ENCODE results near the gene OGDH.
A peak's percentile ranks its signal among the peaks of the same experiment; 100 is the strongest.

Gene OGDH

GRCh38 chr7:44678101-44678470 is 71.7 kb downstream of the OGDH start:
- no peak overlapping the region for H3K27ac ChIP-seq (ENCODE audit: low read depth, low read length)
- H3K4me1 ChIP-seq (ENCODE audit: control insufficient read depth, insufficient read depth, low read length), result no peaks in the 10 kb centered on the region; the same call in 1 of the 2 replicates
- H3K9ac ChIP-seq (ENCODE audit: low read length), result no peak overlapping the region
- H3K27me3 ChIP-seq (ENCODE audit: control insufficient read depth, insufficient read depth, low read length), result no peaks in the 10 kb centered on the region
- H3K4me3 ChIP-seq (ENCODE audit: low read depth, low read length), result no peak overlapping the region
- H3K9me3 ChIP-seq (ENCODE audit: control insufficient read depth, insufficient read depth, low read depth, low read length), result no peaks in the 10 kb centered on the region
- peaks cover 53% of the 10 kb centered on the region for H3K36me3 ChIP-seq (ENCODE audit: control insufficient read depth, insufficient read depth, low read length)

- Histone ChIP-seq H3K36me3 (ENCODE audit: control insufficient read depth, insufficient read depth, low read length) (peaks cover 49% of the 10 kb centered on the region), H3K27me3 (ENCODE audit: control insufficient read depth, insufficient read depth, low read length) (no peaks in the 10 kb centered on the region), H3K9ac (ENCODE audit: low read length) (peak overlapping the region; percentile 3), H3K9me3 (ENCODE audit: control insufficient read depth, insufficient read depth, low read depth, low read length) (no peaks in the 10 kb centered on the region), H3K4me1 (ENCODE audit: control insufficient read depth, insufficient read depth, low read length) (no peaks in the 10 kb centered on the region; the same call in 1 of the 2 replicates), H3K4me3 (ENCODE audit: low read depth, low read length) (no peak overlapping the region), H3K27ac (ENCODE audit: low read depth, low read length) (no peak overlapping the region)
Observed at GRCh38 chr7:44678471-44679179, 72.2 kb downstream of the OGDH start.

GRCh38 chr7:44681645-44682044 is 75.2 kb downstream of the OGDH start:
- Histone ChIP-seq H3K4me3 (ENCODE audit: low read depth, low read length) (no peak overlapping the region), H3K36me3 (ENCODE audit: control insufficient read depth, insufficient read depth, low read length) (peaks cover 41% of the 10 kb centered on the region), H3K9me3 (ENCODE audit: control insufficient read depth, insufficient read depth, low read depth, low read length) (no peaks in the 10 kb centered on the region), H3K4me1 (ENCODE audit: control insufficient read depth, insufficient read depth, low read length) (no peaks in the 10 kb centered on the region; the same call in 1 of the 2 replicates), H3K27me3 (ENCODE audit: control insufficient read depth, insufficient read depth, low read length) (no peaks in the 10 kb centered on the region), H3K27ac (ENCODE audit: low read depth, low read length) (no peak overlapping the region), H3K9ac (ENCODE audit: low read length) (no peak overlapping the region)

GRCh38 chr7:44685723-44686122 is 79.3 kb downstream of the OGDH start:
- H3K27ac ChIP-seq (ENCODE audit: low read depth, low read length), result no peak overlapping the region
- no peaks in the 10 kb centered on the region for H3K27me3 ChIP-seq (ENCODE audit: control insufficient read depth, insufficient read depth, low read length)
- no peaks in the 10 kb centered on the region for H3K4me1 ChIP-seq (ENCODE audit: control insufficient read depth, insufficient read depth, low read length)
- H3K4me3 ChIP-seq (ENCODE audit: low read depth, low read length), result no peak overlapping the region
- no peaks in the 10 kb centered on the region for H3K9me3 ChIP-seq (ENCODE audit: control insufficient read depth, insufficient read depth, low read depth, low read length)
- H3K9ac ChIP-seq (ENCODE audit: low read length), result no peak overlapping the region
- H3K36me3 ChIP-seq (ENCODE audit: control insufficient read depth, insufficient read depth, low read length), result peaks cover 38% of the 10 kb centered on the region

- no peak overlapping the region for H3K27ac ChIP-seq (ENCODE audit: low read depth, low read length)
- no peak overlapping the region for H3K9ac ChIP-seq (ENCODE audit: low read length)
- no peak overlapping the region for H3K4me3 ChIP-seq (ENCODE audit: low read depth, low read length)
- no peaks in the 10 kb centered on the region for H3K27me3 ChIP-seq (ENCODE audit: control insufficient read depth, insufficient read depth, low read length)
- H3K9me3 ChIP-seq (ENCODE audit: control insufficient read depth, insufficient read depth, low read depth, low read length), result no peaks in the 10 kb centered on the region
- peaks cover 31% of the 10 kb centered on the region for H3K36me3 ChIP-seq (ENCODE audit: control insufficient read depth, insufficient read depth, low read length)
- no peaks in the 10 kb centered on the region for H3K4me1 ChIP-seq (ENCODE audit: control insufficient read depth, insufficient read depth, low read length)
Observed at GRCh38 chr7:44689427-44689826, 83.0 kb downstream of the OGDH start.

- H3K27ac ChIP-seq (ENCODE audit: low read depth, low read length), result no peak overlapping the region
- no peaks in the 10 kb centered on the region for H3K4me1 ChIP-seq (ENCODE audit: control insufficient read depth, insufficient read depth, low read length)
- H3K9me3 ChIP-seq (ENCODE audit: control insufficient read depth, insufficient read depth, low read depth, low read length), result no peaks in the 10 kb centered on the region
- H3K27me3 ChIP-seq (ENCODE audit: control insufficient read depth, insufficient read depth, low read length), result no peaks in the 10 kb centered on the region
- no peak overlapping the region for H3K9ac ChIP-seq (ENCODE audit: low read length)
- peaks cover 59% of the 10 kb centered on the region for H3K36me3 ChIP-seq (ENCODE audit: control insufficient read depth, insufficient read depth, low read length)
- H3K4me3 ChIP-seq (ENCODE audit: low read depth, low read length), result no peak overlapping the region
Observed at GRCh38 chr7:44693641-44694313, 87.3 kb downstream of the OGDH start.

GRCh38 chr7:44694326-44694725 is 87.9 kb downstream of the OGDH start:
- Histone ChIP-seq H3K9ac (ENCODE audit: low read length) (no peak overlapping the region), H3K4me1 (ENCODE audit: control insufficient read depth, insufficient read depth, low read length) (no peaks in the 10 kb centered on the region), H3K9me3 (ENCODE audit: control insufficient read depth, insufficient read depth, low read depth, low read length) (no peaks in the 10 kb centered on the region), H3K27me3 (ENCODE audit: control insufficient read depth, insufficient read depth, low read length) (no peaks in the 10 kb centered on the region), H3K27ac (ENCODE audit: low read depth, low read length) (no peak overlapping the region), H3K36me3 (ENCODE audit: control insufficient read depth, insufficient read depth, low read length) (peaks cover 60% of the 10 kb centered on the region), H3K4me3 (ENCODE audit: low read depth, low read length) (no peak overlapping the region)

- H3K4me1 ChIP-seq (ENCODE audit: control insufficient read depth, insufficient read depth, low read length), result no peaks in the 10 kb centered on the region
- no peaks in the 10 kb centered on the region for H3K27me3 ChIP-seq (ENCODE audit: control insufficient read depth, insufficient read depth, low read length)
- H3K4me3 ChIP-seq (ENCODE audit: low read depth, low read length), result no peak overlapping the region
- H3K36me3 ChIP-seq (ENCODE audit: control insufficient read depth, insufficient read depth, low read length), result peaks cover 61% of the 10 kb centered on the region
- H3K27ac ChIP-seq (ENCODE audit: low read depth, low read length), result no peak overlapping the region
- H3K9ac ChIP-seq (ENCODE audit: low read length), result no peak overlapping the region
- no peaks in the 10 kb centered on the region for H3K9me3 ChIP-seq (ENCODE audit: control insufficient read depth, insufficient read depth, low read depth, low read length)
Observed at GRCh38 chr7:44694766-44695165, 88.3 kb downstream of the OGDH start.

GRCh38 chr7:44695756-44696155 is 89.3 kb downstream of the OGDH start:
- H3K4me3 ChIP-seq (ENCODE audit: low read depth, low read length), result no peak overlapping the region
- H3K9me3 ChIP-seq (ENCODE audit: control insufficient read depth, insufficient read depth, low read depth, low read length), result no peaks in the 10 kb centered on the region
- peaks cover 59% of the 10 kb centered on the region for H3K36me3 ChIP-seq (ENCODE audit: control insufficient read depth, insufficient read depth, low read length)
- no peak overlapping the region for H3K9ac ChIP-seq (ENCODE audit: low read length)
- no peak overlapping the region for H3K27ac ChIP-seq (ENCODE audit: low read depth, low read length)
- H3K4me1 ChIP-seq (ENCODE audit: control insufficient read depth, insufficient read depth, low read length), result no peaks in the 10 kb centered on the region
- H3K27me3 ChIP-seq (ENCODE audit: control insufficient read depth, insufficient read depth, low read length), result no peaks in the 10 kb centered on the region

GRCh38 chr7:44696728-44697127 is 90.3 kb downstream of the OGDH start:
- Histone ChIP-seq H3K4me3 (ENCODE audit: low read depth, low read length) (no peak overlapping the region), H3K4me1 (ENCODE audit: control insufficient read depth, insufficient read depth, low read length) (no peaks in the 10 kb centered on the region), H3K9me3 (ENCODE audit: control insufficient read depth, insufficient read depth, low read depth, low read length) (no peaks in the 10 kb centered on the region), H3K36me3 (ENCODE audit: control insufficient read depth, insufficient read depth, low read length) (peaks cover 63% of the 10 kb centered on the region), H3K27me3 (ENCODE audit: control insufficient read depth, insufficient read depth, low read length) (no peaks in the 10 kb centered on the region), H3K27ac (ENCODE audit: low read depth, low read length) (no peak overlapping the region), H3K9ac (ENCODE audit: low read length) (no peak overlapping the region)

- H3K9me3 ChIP-seq (ENCODE audit: control insufficient read depth, insufficient read depth, low read depth, low read length), result no peaks in the 10 kb centered on the region
- H3K36me3 ChIP-seq (ENCODE audit: control insufficient read depth, insufficient read depth, low read length), result peaks cover 68% of the 10 kb centered on the region
- H3K9ac ChIP-seq (ENCODE audit: low read length), result no peak overlapping the region
- H3K27ac ChIP-seq (ENCODE audit: low read depth, low read length), result no peak overlapping the region
- H3K27me3 ChIP-seq (ENCODE audit: control insufficient read depth, insufficient read depth, low read length), result no peaks in the 10 kb centered on the region
- H3K4me3 ChIP-seq (ENCODE audit: low read depth, low read length), result no peak overlapping the region
- no peaks in the 10 kb centered on the region for H3K4me1 ChIP-seq (ENCODE audit: control insufficient read depth, insufficient read depth, low read length)
Observed at GRCh38 chr7:44697136-44698045, 91.0 kb downstream of the OGDH start.
